SK-N-SH (cell line): Measurements from ENCODE around the gene CCDC78. TPM values are rescaled to one million over a fixed set of nuclear protein-coding genes. Genes with fewer than 3 reads are reported as not detected.
A peak's percentile ranks its signal among the peaks of the same experiment; 100 is the strongest.

Experiments used
- CTCF ChIA-PET: fragments of 300-600, 350-600 bp; formaldehyde crosslinking; extraction: SDS; loops from one replicate; lab custom pipeline; 2021; lab: Yijun Ruan, JAX
- POLR2A ChIA-PET: fragments of 350-600 bp; sonication (Branson Sonifier 250); formaldehyde crosslinking; extraction: SDS; loops from one replicate; lab custom pipeline; 2020; ENCODE audit warnings: antibody characterized with exemption, inconsistent platforms; lab: Yijun Ruan, JAX
- DNase-seq: peaks from one replicate; pipeline ENCODE4 v3.0.0; 2012
- H2AFZ ChIP-seq: fragments of 200-600 bp; sonication (generic); 2 replicates; pipeline ENCODE4 v1.8.1; 2016; ENCODE audit warnings: antibody characterized with exemption, mild to moderate bottlenecking, low read depth
- H3F3A ChIP-seq: fragments of 200-600 bp; sonication (generic); replicated peaks from 2 replicates; pipeline ENCODE3; 2016; ENCODE audit warnings: antibody characterized with exemption, mild to moderate bottlenecking; ENCODE audit not compliant: insufficient read depth
- H3K27ac ChIP-seq, 2 experiments: fragments of 200-500 bp in 1 of 2; fragments of 200-600 bp in 1 of 2; sonication (Bioruptor generic) in 1 of 2; sonication (generic), shearing (Covaris generic) in 1 of 2; 2 replicates each; pipeline versions ENCODE4 v1.5.1 to v1.6.1; 2014 to 2016; ENCODE audit warnings: low read depth in 2 of 2, inconsistent platforms in 1 of 2, low read length in 1 of 2, mild to moderate bottlenecking in 1 of 2, mixed read lengths in 1 of 2
- H3K27me3 ChIP-seq: fragments of 200-600 bp; sonication (generic), shearing (Covaris generic); 2 replicates; pipeline ENCODE4 v1.6.1; 2016; ENCODE audit warnings: mixed run types; ENCODE audit not compliant: insufficient read depth
- H3K36me3 ChIP-seq, 2 experiments: fragments of 200-500 bp in 1 of 2; fragments of 200-600 bp in 1 of 2; sonication (Bioruptor generic) in 1 of 2; sonication (generic) in 1 of 2; replicated peaks in 1 of 2; 2 replicates each; pipeline versions ENCODE3 to v1.5.1; 2014 to 2016; ENCODE audit warnings: low read length in 1 of 2, mild to moderate bottlenecking in 1 of 2; ENCODE audit not compliant: insufficient read depth in 2 of 2, control insufficient read depth in 1 of 2
- H3K4me1 ChIP-seq, 2 experiments: fragments of 200-500 bp in 1 of 2; fragments of 200-600 bp in 1 of 2; sonication (Bioruptor generic) in 1 of 2; sonication (generic), shearing (Covaris generic) in 1 of 2; 2 replicates each; pipeline versions ENCODE4 v1.5.1 to v1.6.1; 2014 to 2016; ENCODE audit warnings: low read depth in 1 of 2, low read length in 1 of 2, mixed run types in 1 of 2; ENCODE audit not compliant: insufficient read depth in 2 of 2, control insufficient read depth in 1 of 2
- H3K4me2 ChIP-seq: fragments of 200-600 bp; sonication (generic), shearing (Covaris generic); 2 replicates; pipeline ENCODE4 v1.6.1; 2017; ENCODE audit warnings: mixed run types
- H3K4me3 ChIP-seq, 2 experiments: fragments of 200-500 bp in 1 of 2; fragments of 200-600 bp in 1 of 2; sonication (Bioruptor generic) in 1 of 2; sonication (generic), shearing (Covaris generic) in 1 of 2; 2 replicates each; pipeline versions ENCODE4 v1.5.1 to v1.8.1; 2014 to 2016; ENCODE audit warnings: low read depth in 2 of 2, inconsistent platforms in 1 of 2, low read length in 1 of 2, mild to moderate bottlenecking in 1 of 2, mixed read lengths in 1 of 2, moderate library complexity in 1 of 2
- H3K79me2 ChIP-seq: fragments of 200-600 bp; sonication (generic); 2 replicates; pipeline ENCODE4 v1.8.1; 2017; ENCODE audit warnings: mild to moderate bottlenecking; ENCODE audit not compliant: insufficient read depth
- H3K9ac ChIP-seq: fragments of 200-600 bp; sonication (generic); 2 replicates; pipeline ENCODE4 v1.6.1; 2017; ENCODE audit warnings: mixed run types
- H3K9me2 ChIP-seq: fragments of 200-600 bp; sonication (generic); 2 replicates; pipeline ENCODE4 v1.6.1; 2017; ENCODE audit warnings: mixed run types
- H3K9me3 ChIP-seq: fragments of 200-600 bp; sonication (generic); 2 replicates; pipeline ENCODE4 v1.6.1; 2017; ENCODE audit warnings: mixed run types, mild to moderate bottlenecking, moderate library complexity
- H4K20me1 ChIP-seq: fragments of 200-600 bp; sonication (generic); 2 replicates; pipeline ENCODE4 v1.6.1; 2017; ENCODE audit warnings: mild to moderate bottlenecking, mixed run types; ENCODE audit not compliant: insufficient read depth
- EP300 ChIP-seq, 2 experiments: IDR thresholded peaks; 2 replicates each; pipeline versions ENCODE4 v1.4.0 to v1.6.1; 2012; ENCODE audit warnings: borderline replicate concordance in 1 of 2, low read depth in 1 of 2, low read length in 1 of 2
- FOXJ3 ChIP-seq: sonication (generic); formaldehyde crosslinking; IDR thresholded peaks from 2 replicates; pipeline ENCODE4 v1.5.1; 2020; ENCODE audit warnings: mild to moderate bottlenecking, missing genetic modification reagents
- FOXM1 ChIP-seq: IDR thresholded peaks from 2 replicates; pipeline ENCODE4 v1.4.0; 2012; ENCODE audit warnings: low read depth, mild to moderate bottlenecking
- MAX ChIP-seq: IDR thresholded peaks from 2 replicates; pipeline ENCODE4 v1.4.0; 2012; ENCODE audit warnings: low read depth
- MXI1 ChIP-seq: IDR thresholded peaks from 2 replicates; pipeline ENCODE4 v1.6.1; 2012; ENCODE audit warnings: mild to moderate bottlenecking, low read depth, low read length, improper control_type of control experiment
- RAD21 ChIP-seq: IDR thresholded peaks from 2 replicates; pipeline ENCODE4 v1.6.1; 2012; ENCODE audit warnings: mild to moderate bottlenecking, low read length
- REST ChIP-seq: IDR thresholded peaks from 2 replicates; pipeline ENCODE4 v1.6.1; 2012; ENCODE audit warnings: mild to moderate bottlenecking, low read depth, low read length, moderate library complexity
- RFX5 ChIP-seq: IDR thresholded peaks from 2 replicates; pipeline ENCODE4 v1.6.1; 2012; ENCODE audit warnings: mild to moderate bottlenecking, improper control_type of control experiment, low read length
- RXRA ChIP-seq: IDR thresholded peaks from 2 replicates; pipeline ENCODE4 v1.4.0; 2012; ENCODE audit warnings: low read depth, mild to moderate bottlenecking, borderline replicate concordance
- TCF12 ChIP-seq: IDR thresholded peaks from 2 replicates; pipeline ENCODE4 v1.4.0; 2012
- TEAD4 ChIP-seq: IDR thresholded peaks from 2 replicates; pipeline ENCODE4 v1.4.0; 2012; ENCODE audit warnings: mild to moderate bottlenecking, borderline replicate concordance; ENCODE audit not compliant: insufficient read depth
- WGBS: methylation state at CpG from one replicate; pipeline ENCODE4 v1.1.6; 2017; ENCODE audit warnings: low lambda C conversion rate; 5-methylcytosine and 5-hydroxymethylcytosine counted together
- polyA plus RNA-seq, 3 experiments: library from polyadenylated mRNA; depleted of rRNA; stranded (reverse); fragments of >200 nt; gene quantifications; 2 replicates each; pipeline ENCODE4 v1.2.3, GENCODE V29; 2012
- TF ChIP-seq, protein P1 (sequence below): IDR thresholded peaks from 2 replicates; pipeline ENCODE4; 2012

CCDC78 gene
- polyA plus RNA-seq, 1 of the 3 experiments (the other 2 are of a cell fraction): 15.4 TPM

- no peak overlapping the region for H3K4me3 ChIP-seq
- CTCF ChIA-PET: interaction anchor here (0.8 to 3.8 kb wide), 7 partner anchors 11 to 42 kb away, joined by 3 to 20 read pairs (median 3); partner anchors contain the start of genes RHOT2 and WDR90
These were observed 47.9 kb downstream of the CCDC78 start for GRCh38 chr16:678209-678857.

More at GRCh38 chr16:678209-678857, 47.9 kb downstream of the CCDC78 start:
- H3K4me1 ChIP-seq: peaks cover 8 to 41% of the 10 kb centered on the region in 2 experiments; a peak in 2 of 4 replicates
- H3K4me2 ChIP-seq: no peak overlapping the region
- 91% methylated on average over 17 of the region's 21 CpGs for WGBS
- H2AFZ ChIP-seq: no peak overlapping the region
- no peaks in the 10 kb centered on the region for H3K9me3 ChIP-seq
- H3K9me2 ChIP-seq: no peaks in the 10 kb centered on the region
- peaks cover 13 to 34% of the 10 kb centered on the region in 2 experiments for H3K36me3 ChIP-seq
- POLR2A ChIA-PET: interaction anchor here (1.0 to 1.6 kb wide), 4 partner anchors 11 to 38 kb away, joined by 4 to 10 read pairs (median 4); partner anchors contain the start of genes RHOT2 and WDR24
- H3F3A ChIP-seq: peaks cover 14% of the 10 kb centered on the region
- H4K20me1 ChIP-seq: peaks cover 23% of the 10 kb centered on the region
- peaks cover 30% of the 10 kb centered on the region for H3K79me2 ChIP-seq
- no peaks in the 10 kb centered on the region for H3K27me3 ChIP-seq
- H3K9ac ChIP-seq: no peak overlapping the region
- no peak for DNase-seq
- peak overlapping the region; percentile 82 to 96; a peak in 3 of 4 replicates for H3K27ac ChIP-seq
- no peak for TF ChIP-seq RXRA
- no peak for TF ChIP-seq FOXM1
- no peak for TF ChIP-seq FOXJ3 (CRISPR knock-in tag)
- TF ChIP-seq TCF12: no peak
- TF ChIP-seq, protein P1, sequence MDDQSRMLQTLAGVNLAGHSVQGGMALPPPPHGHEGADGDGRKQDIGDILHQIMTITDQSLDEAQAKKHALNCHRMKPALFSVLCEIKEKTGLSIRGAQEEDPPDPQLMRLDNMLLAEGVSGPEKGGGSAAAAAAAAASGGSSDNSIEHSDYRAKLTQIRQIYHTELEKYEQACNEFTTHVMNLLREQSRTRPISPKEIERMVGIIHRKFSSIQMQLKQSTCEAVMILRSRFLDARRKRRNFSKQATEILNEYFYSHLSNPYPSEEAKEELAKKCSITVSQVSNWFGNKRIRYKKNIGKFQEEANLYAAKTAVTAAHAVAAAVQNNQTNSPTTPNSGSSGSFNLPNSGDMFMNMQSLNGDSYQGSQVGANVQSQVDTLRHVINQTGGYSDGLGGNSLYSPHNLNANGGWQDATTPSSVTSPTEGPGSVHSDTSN: no peak
- TF ChIP-seq REST: no peak
- TF ChIP-seq EP300 (IDR thresholded peaks at IDR 0.05; ENCODE audit: borderline replicate concordance in 1 of 2, low read depth in 1 of 2, low read length in 1 of 2): no peak
- no peak for TF ChIP-seq RAD21
- no peak for TF ChIP-seq MAX
- TF ChIP-seq TEAD4: no peak
- no peak for TF ChIP-seq RFX5
- no peak for TF ChIP-seq MXI1
